HG02678 (cell line): ENCODE results near the gene SPX.

ENCODE experiments used
- ATAC-seq: cut with Tn5 transposase; IDR thresholded peaks from one replicate; pipeline ENCODE4 v1.9.1; 2021; ENCODE audit warnings: mild to moderate bottlenecking, moderate library complexity; ENCODE audit not compliant: unreplicated experiment

The SPX gene

DNA sequence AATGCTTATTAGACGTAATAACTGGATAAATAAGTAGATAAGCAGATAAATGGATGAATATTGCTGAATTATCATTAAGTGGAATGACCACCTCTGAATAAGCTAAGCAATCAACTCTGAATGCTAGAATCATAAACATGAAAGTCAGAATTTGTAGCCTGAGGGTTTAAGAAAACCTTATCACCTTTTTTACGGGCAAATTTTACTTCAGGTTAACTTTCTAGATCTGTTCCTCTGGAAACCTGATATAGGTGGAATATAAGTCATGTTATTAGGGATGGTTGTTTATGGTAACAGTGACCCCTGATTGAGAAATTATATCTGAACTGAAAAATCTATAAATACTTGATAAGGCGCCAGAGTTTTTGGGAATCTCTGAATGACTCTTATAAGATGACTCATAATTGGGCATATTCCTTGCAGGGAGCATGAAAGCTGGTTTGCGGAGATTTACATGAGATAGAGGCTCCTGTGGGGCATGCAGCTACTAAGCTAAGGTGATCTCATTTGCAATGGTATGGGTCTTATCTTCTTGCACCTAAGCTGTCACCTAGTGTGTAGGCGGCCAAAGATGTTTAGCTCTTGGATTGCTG is 12.1 kb downstream of the SPX start:
- ATAC-seq: no peak

GRCh38 chr12:21539797-21540196 is 13.7 kb downstream of the SPX start:
- no peak for ATAC-seq

- ATAC-seq: no peak
Measured at GRCh38 chr12:21541773-21542172, 15.7 kb downstream of the SPX start.

- ATAC-seq: no peak
Measured at GRCh38 chr12:21542403-21542802, 16.3 kb downstream of the SPX start.

DNA sequence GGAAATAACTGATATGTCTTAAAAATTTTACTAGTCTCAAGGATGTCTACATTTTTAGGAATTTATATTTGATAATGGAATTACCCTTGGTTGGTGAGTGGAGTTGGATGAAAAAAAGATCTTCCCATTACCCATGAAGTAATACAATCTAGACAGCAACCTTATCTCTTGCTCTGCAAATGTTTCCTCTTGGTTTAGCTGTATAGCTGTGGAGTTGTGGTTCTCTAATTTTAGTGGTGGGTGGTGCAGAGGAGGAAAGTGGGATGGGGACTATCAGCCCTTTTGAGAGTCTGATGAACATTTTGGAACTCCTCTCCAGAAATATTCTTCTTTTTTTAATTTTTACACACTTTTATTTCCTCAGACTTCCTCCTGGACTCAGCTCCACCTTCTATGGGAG is 17.1 kb downstream of the SPX start:
- ATAC-seq: no peak

GRCh38 chr12:21545557-21545956 is 19.5 kb downstream of the SPX start:
- ATAC-seq: no peak

- no peak for ATAC-seq
Measured at GRCh38 chr12:21546716-21547115, 20.6 kb downstream of the SPX start.

DNA sequence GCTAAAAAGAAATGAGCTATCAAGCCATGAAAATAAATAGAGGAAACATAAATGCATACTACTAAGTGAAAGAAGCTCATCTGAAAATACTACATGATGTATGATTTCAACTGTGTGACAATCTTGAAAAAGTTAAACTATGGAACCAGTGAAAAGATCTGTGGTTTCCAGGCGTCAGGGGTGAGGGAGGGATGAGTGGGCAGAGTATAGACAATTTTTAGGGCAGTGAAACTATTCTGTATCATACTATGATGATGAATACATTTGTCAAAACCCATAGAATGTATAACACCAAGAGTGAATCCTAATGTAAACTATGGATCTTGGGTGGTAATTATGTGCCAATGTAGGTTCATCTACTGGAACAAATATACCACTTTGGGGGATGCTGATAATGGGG is 21.3 kb downstream of the SPX start:
- ATAC-seq: no peak

DNA sequence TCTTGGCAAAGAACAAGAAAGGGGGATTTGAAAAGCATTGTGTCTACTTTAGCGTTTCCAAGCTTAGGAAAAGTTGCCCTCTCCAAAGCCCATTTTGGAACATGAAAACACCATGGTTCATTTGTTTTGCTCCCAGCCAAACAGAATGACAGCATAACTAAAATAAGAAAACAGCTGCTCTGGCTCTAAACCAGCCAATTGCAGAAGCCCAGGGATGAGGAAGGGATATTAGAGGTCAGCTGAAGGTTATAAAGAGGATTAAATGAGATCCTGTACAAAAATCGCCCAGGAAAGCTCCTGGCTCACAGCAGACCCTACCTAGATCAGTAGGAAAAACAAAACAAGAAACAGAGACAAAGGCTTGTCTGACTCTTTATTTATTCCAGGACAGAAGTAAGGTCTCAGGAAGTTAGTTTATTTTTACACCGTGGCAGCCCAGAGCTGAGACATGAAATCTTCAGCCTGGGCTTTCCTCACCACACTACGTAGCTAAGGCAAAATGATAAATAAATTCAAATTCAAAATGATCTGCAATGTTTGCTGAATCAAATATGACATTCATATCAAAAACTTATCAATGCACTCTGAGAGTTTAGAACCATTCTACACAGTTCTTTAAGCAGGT is 25.9 kb downstream of the SPX start:
- ATAC-seq: no peak

DNA sequence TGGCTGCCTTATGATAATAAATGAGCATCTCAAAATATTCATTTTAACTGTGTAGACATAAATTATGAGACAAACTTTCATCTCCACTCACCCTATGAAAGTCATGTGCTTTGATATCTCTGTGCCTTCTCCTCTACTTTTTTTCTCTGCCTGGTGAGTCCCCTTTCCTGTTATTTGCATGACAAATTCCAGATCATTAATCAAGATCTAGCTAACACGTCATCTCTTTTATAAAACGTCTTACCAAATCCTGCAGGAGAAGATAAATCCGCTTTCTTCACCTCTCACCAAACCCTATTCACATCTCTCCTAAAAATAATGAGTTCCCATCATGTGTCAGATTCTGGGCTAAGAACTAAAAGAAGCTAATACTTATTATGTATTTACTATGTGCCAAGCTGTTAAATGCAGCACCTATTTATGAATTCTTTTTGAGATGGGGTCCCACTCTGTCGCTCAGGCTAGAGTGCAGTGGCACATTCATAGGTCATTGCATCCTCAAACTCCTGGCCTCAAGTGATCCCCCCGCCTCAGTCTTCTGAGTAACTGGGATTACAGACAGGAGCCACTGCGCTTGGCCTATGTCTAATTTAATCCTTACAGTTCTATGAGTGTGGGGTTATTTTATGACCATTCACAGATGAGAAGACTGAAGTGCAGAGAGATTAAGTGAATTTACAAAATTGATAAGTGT is 26.7 kb downstream of the SPX start:
- no peak for ATAC-seq

DNA sequence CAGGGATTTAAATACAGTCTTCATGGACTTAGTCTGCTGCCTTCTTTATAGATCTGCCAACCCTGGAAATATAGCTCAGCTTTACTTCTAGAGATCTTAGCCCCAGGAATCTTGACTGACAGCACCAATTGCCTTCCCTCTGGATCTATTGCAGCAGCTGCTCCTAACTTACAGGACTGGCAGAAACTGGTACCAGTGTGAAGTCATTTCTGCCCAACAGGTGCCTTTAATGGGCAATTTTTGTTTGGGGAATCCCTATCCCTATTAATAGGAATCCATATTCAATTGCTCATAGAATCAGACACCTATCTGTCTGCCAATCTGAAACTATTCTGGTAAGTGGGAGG is 27.2 kb downstream of the SPX start:
- ATAC-seq: no peak

GRCh38 chr12:21558100-21558679 is 32.1 kb downstream of the SPX start:
- no peak for ATAC-seq

DNA sequence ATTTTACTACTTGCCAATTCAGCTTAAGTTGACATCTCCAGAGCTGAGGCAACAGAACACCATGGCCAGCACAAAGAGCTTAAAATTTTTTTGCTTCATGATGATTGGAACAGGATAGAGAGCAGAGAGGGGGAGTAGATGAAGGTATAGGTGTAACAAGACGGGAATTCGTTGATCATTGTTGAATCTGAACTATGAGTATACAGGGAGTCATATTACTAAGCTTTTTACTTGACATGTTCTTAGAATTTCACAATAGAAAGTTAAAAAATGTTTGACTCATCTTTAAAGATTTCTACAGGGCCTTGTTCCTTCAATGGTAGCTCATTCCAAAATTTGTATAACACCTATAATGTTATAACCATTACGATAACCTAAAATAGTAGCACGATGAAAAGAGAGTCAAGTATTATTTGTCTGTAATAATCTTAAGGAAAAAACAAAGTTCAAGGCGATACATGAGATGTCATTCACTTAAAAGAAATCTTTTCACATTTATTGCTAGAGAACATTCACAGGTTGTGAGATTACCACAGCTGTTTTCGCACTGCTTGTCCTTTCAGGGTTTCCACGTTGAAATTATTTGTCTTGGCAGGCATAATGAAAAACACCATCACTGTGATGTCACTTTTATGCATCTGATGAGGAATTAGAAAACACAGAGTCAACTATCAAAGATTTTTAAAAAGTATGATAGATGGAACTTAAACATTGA is 33.9 kb downstream of the SPX start:
- ATAC-seq: no peak

DNA sequence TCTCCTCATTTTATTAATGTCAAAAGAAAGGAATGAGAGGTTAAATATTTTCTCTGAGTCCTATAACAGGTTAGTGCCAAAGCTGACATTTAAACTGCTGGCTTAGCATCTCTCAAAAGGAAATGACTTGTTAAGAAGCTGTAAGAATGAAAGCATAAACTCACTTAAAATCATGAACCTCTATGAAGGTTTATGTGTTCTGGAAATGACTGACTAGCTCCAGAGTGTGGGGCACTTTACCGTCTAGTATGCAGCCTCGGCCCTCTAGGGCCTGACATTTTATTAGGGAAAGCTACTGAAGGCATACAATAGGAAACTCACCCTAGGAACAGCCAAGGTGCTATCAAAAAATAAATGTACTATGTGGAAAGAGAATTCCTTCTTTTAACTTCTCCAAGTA is 35.1 kb downstream of the SPX start:
- ATAC-seq: no peak

DNA sequence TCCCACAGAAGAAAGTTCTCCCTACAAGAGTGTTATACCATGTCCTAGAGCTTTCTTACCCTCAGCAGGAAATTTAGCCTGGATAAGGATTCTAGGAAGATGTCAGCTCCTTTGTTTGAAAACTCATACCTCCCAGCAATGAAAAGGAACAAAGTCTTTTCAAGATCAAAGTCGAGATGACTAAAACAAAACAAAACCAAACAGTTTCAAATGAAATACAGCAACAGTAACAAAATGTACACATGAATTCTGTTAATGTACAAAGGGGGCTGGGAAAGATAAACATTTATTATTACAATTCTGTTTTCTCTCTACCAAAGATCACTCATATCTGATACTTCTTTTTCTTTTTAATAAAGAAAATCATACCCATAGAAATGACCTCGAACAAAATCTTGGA is 36.8 kb downstream of the SPX start:
- no peak for ATAC-seq

GRCh38 chr12:21566223-21566906 is 40.3 kb downstream of the SPX start:
- ATAC-seq: no peak

DNA sequence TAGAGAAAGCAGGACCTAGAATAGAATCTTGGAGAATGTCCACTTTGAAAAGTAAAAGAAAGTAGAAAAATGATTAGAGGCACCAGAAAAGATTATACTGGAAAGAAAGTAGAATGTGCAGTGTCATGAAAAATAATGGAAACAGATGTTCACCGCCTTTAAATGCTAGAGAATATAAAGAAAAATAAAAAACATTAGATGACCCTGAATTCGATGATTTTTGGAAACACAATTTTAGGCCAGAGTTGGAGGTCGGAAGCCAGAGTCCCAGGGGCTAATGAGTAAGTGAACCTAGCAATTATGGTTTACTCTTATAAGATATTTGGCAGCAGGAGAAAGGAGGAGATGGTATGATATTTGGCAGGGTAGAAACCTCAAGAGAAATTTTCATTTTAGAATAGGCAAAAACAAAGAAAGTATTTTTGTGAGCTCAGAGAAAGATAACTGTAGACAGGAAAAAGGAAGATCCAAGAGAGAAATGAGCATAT is 40.9 kb downstream of the SPX start:
- ATAC-seq: no peak

GRCh38 chr12:21568115-21568514 is 42.0 kb downstream of the SPX start:
- no peak for ATAC-seq

DNA sequence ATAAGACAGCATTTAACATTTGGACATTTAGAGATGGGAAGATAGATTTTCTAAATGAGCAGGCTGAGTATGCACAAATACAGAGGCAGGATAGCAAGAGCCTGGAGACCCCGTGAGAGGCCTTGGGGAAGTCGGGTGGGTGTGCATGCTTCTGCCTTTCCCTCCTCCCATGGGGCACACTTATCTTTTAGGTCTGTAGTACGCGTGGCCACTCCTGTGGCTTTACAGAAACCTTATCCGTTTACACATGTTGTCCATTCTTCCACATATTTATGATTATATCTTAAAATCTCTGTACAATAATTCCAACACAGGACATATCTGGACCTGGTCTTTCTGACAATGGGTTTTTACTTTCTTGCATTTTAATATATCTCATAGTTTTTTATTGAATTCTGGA is 45.0 kb downstream of the SPX start:
- no peak for ATAC-seq

DNA sequence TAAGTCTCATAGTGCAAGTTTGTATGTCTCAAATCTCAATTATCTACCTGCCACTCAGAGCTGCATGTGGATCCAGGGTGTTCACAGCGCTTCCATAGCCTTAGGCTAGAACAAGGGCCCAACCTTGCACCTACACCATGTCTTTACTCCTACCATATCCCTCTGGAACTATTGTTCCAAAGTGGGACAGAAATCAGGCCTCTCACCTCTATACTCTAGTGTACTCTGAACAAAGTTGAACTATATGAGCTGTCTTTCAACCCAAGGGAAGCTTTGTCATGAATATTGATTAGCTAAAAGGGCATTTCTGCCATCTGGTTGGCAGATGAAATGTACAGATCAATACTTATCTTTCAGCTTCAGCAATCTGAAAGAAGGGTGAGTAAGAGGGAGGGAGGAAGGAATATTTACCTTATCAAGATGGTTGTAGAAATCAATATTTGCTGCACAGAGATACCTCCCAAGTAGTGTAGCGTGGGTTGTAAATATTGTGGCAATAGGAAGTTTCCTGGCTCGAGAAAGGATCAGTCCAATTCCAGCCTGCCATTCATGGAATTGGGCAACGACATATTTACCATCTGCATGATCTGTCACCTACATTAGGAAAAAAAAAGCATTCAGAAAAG is 47.8 kb downstream of the SPX start:
- ATAC-seq: no peak
